Activated gamma-delta T cell treated with anti-CD3 and anti-CD28 coated beads, Interleukin-2, amount 50 U/mL, for 16 hours (primary cell): ENCODE results near the gene SEH1L.
"Not testable (repeated sequence)": the region's sequence is repeated elsewhere in the genome, so short reads cannot be mapped to it uniquely, and the experiment has no call there.

Experiments used
- DNase-seq: peaks from one replicate; pipeline ENCODE4 v3.0.0-alpha.2; 2020; ENCODE audit warnings: low read depth

SEH1L gene

DNA sequence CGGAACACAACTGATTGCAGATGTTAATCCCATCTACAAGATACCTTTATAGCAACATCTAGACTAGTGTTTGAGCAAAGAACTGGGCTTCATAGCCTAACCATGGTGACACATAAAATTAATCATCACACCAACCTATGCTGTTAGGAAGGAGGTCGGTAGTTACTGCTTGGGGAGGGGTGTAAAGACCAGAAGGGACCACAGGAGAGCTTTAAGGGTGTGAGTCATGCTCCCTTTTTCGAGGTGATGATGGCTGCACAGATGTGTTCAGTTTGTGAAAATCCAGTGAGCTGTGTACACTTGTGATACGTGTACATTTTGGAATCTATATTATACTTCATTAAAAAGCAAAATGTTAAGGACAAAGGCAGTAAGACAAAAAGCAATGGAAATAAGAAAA is 4.6 kb upstream of the SEH1L start:
- DNase-seq, result no peak

DNA sequence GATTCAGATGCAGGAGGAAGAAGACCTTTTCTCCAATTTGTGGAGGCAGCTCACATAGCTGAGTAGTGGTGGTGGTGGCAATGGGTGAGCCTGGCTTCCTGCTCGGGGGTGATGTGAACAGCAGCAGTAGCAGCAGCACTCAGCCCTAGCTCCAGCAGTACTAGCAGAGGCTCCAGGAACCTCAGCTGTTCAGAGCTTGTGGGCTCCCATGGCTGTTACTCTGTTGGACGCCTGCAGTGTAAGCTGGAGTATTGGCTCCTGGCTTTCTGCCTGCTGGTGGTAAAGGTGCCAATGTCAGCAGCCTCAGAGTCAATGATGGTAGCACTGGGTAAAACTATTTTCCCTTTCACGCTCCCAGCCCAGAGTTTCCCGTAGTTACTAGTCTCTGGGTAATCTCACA is 3.1 kb upstream of the SEH1L start:
- DNase-seq, result no peak

- no peak for DNase-seq
Measured at GRCh38 chr18:12946549-12947284, 1.1 kb upstream of the SEH1L start.

DNA sequence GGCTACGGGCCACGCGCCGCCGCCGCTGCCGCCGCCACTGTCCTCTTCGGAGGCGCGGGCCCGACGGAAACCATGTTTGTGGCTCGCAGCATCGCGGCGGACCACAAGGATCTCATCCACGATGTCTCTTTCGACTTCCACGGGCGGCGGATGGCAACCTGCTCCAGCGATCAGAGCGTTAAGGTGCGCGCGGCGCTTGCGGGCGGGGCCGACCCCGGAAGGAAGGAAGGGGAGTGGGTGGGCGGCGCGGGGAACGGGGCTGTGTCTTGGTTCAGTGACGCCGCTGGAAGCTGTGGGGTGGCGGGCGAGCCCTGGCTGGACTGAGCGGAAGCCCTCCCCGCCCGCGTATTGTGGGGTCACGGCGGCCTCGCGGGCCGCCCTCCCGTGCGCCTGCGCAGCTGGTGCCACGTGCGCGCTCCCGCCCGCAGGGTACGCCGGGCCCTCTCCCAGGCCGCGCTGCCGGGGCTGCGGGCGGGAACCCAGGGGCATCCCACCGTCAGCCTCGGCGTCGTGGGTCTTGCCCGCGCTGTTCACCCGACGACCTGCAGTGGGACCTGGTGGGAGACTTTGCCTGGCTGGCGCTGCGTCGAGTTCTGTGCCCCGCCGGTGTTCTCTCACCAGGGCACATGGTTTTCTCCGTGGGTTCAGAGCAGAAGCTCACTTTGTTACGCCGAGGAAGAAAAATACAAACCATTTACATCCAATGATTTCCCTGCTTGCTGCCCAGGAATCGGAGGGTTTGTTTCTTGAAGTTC is 416 bp downstream of the SEH1L start:
- DNase-seq, result peak; percentile 98

GRCh38 chr18:12958478-12958877 is 10.7 kb downstream of the SEH1L start:
- no peak for DNase-seq

DNA sequence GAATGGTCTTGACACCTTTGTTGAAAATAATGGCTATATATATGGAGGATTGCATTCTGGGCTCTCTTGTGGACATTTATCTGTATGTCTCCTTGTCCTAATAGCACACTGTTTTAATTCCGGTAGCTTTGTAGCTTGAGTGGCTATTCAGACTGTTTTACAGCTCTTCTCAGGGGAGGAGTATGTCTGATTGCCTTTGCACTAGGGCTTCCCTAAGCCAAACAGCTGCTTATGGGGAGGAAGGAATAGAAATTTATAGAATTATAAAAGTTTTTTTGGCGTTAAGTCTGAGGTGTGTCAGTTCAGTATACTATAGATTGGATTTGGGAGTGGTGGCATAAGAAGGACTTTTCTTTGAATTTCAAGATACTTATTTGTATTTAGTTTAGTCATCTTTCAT is 12.6 kb downstream of the SEH1L start:
- DNase-seq, result no peak

- no peak for DNase-seq
Measured at GRCh38 chr18:12960853-12961397, 13.1 kb downstream of the SEH1L start.

- no peak for DNase-seq
Measured at GRCh38 chr18:12963069-12963468, 15.3 kb downstream of the SEH1L start.

DNA sequence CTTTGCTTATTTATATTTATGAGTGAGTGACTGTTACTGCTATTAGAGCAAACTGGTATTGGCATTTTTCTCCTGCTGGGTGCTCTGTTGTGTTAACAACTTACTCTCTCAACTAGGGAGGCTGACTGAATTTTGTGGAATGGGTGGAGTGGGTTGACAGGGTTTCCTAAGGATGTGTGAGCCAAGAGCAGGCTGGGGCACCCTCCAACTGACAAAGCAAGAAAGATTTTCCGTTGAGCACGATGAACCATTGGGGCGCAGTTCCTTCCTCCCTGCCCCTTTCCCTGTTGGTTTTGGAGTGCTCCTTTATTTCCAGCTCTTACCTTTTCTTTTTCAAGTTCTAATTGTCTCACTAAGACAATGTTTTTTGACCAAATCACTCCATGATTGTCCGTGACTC is 20.3 kb downstream of the SEH1L start:
- DNase-seq, result no peak

DNA sequence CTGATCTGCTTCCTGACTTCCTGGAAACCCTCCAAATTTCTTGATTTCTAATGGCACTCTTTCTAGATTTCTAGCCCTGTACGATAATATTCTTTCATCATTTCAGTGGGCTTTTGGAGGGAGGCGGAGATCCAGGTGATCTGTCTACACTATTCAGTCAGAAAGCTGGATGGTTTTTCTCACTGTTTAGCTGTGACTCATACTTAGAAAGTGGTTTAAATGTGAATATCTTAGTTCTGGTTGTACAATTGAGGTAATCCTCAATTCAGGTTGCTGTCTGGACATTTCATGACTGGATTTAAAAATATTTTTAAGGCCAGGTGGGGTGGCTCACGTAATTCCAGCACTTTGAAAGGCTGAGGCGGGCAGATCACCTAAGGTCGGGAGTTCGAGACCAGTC is 20.8 kb downstream of the SEH1L start:
- DNase-seq, result no peak

- no peak for DNase-seq
Measured at GRCh38 chr18:12973562-12974213, 25.9 kb downstream of the SEH1L start.

DNA sequence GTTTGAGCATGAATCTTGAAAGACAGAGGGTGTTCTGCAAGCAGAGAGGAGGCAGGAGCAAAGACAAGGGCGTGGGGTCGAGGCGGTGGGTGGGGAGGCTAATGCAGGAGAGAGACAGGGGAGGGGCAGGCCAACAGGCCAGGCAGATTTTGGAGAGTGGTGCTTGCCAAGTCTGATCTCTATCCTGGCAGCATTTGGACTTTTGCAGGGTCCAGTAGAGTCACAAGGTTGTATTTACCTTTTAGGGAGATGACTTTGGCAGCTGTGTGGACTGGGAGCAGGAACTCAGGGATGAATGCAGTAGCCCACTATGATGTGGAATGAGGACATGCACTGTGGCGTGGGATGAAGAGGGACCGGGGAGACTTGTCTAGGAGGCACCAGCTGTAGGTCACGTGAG is 27.7 kb downstream of the SEH1L start:
- DNase-seq, result no peak

DNA sequence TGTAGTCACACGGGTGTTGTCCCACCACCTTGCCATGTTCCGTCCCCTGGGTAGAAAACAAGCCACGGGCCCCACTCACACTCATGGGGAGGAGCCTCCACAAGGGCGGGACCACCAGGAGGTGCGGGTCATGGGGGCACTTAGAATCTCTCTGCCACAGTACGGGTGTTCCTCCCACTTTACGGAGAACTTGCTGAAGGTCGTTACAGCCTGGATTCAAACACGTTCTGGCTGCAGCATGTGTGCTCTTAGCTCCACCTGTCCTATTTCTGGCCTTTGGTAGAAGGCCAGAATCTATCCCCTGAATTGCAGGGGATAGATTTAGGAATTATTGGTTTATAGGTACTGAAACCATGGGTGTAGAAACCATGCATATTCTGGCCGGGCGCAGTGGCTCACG is 28.5 kb downstream of the SEH1L start:
- DNase-seq, result no peak

DNA sequence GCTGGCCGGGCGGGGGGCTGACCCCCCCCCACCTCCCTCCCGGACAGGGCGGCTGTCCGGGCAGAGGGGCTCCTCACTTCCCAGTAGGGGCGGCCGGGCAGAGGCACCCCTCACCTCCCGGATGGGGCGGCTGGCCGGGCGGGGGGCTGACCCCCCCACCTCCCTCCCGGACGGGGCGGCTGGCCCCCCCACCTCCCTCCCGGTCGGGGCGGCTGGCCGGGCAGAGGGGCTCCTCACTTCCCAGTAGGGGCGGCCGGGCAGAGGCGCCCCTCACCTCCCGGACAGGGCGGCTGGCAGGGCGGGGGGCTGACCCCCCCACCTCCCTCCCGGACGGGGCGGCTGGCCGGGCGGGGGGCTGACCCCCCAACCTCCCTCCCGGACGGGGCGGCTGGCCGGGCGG is 32.3 kb downstream of the SEH1L start:
- not testable (repeated sequence) for DNase-seq

DNA sequence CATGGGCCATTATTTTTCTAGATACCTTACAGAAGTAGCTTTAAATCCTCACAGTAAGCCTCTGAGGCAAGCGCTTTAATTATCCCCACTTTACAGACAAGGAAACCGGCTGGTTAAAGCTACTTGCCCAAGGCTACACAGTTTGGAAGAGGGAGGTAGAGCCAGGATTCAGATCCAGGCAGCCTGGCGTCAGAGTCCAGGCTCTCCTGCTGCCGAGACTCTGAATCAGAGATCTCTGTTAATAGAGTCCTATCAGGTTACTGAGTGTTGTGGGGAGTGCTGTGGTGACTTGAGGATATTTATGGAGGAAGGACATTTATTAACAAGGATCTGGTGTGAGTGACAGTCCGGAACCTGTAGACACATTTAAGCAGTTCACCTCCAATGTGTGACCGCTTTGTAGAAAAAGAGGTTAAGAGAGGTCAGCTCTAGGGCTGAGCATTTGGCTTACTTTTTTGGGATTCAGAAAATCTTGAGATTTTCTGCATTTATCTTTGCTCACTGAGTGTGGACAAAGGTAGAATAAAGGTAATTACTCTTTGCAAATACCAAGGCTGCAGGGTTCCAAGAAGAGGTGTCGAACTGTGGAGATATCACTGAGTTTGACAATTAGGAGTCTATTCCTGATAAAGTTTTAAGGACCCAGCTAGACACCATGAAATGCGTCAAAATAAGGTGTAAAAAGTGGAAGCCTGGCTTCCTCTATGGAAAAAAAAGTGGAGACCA is 41.7 kb downstream of the SEH1L start:
- no peak for DNase-seq

DNA sequence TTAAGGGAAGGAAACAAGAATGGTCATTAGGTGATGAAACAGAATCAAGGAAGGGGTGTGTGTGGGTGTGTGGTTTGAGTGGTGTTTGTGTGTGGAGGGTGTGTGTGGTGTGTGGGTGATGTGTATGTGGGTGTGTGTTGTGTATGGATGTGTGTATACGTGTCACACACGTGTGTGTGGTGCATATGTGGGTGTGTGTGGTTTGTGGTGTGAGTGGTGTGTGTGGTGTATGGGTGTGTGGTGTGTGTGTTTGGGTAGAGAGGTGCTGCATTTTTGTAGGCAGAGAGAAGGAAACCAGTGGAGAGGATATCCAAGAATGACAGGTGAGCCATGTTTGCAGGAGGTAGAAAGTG is 42.3 kb downstream of the SEH1L start:
- peak; percentile 40 for DNase-seq

DNA sequence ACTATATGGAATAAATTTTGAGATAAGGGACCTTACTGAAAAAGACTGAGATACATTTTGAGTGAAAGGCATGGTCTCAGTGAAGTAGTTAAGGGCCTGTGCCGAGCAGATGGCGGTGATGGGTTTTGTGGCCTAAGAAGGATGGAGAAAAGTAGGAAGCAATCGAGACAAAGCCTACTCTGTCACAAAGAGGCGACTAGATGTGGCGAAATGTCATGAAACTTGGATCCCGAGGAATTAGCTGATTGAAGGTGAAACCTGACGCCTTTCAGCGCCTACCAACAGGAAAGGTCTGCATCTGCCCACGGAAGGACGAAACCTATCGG is 42.8 kb downstream of the SEH1L start:
- no peak for DNase-seq

- peak; percentile 96 for DNase-seq
Measured at GRCh38 chr18:12990967-12991820, 43.4 kb downstream of the SEH1L start, which contains the start of gene CEP192. TSS of gene CEP192 (plus strand) at chr18:12991362. CDS start at chr18:12999425, 8,063 bp downstream.

GRCh38 chr18:12991821-12992179 is 44.0 kb downstream of the SEH1L start:
- DNase-seq, result no peak

DNA sequence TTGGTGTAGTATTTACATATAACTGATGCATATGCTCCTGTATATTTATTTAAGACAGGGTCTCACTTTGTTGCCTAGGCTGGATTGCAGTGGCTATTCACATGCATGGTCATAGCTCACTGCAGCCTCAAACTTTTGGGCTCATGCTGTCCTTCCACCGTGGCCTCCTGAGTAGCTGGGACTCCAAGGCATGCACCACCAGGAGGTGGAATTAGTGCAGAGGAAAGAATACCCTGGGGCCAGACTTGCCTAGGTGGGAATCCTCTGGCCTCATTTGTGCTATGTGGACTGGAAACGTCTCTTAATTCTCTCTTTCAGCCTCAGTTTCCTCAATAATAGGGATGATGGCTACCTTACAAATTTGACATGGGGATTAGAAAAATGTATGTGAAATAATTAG is 45.6 kb downstream of the SEH1L start:
- DNase-seq, result no peak

- DNase-seq, result no peak
Measured at GRCh38 chr18:12995424-12995823, 47.6 kb downstream of the SEH1L start.
